Measurements from ENCODE around the gene CCNK.

The CCNK gene

GRCh38 chr14:99508896-99509629, 27.9 kb downstream of the CCNK start:
- Histone ChIP-seq H3K4ac (ENCODE audit: low read depth, low read length) (no peak overlapping the region), H2BK120ac (ENCODE audit: low read depth, low read length) (no peak overlapping the region), H3K79me2 (ENCODE audit: control insufficient read depth, insufficient read depth, low read length) (no peaks in the 10 kb centered on the region), H3K79me1 (ENCODE audit: low read length) (no peaks in the 10 kb centered on the region), H3K4me3 (ENCODE audit: low read length) (no peak overlapping the region), H3K27ac (ENCODE audit: low read depth, low read length) (no peak overlapping the region), H3K56ac (ENCODE audit: low read length) (no peak overlapping the region), H2BK15ac (replicated peaks; ENCODE audit: low read depth) (no peak overlapping the region), H3K36me3 (ENCODE audit: control insufficient read depth, insufficient read depth, low read length) (peaks cover 16% of the 10 kb centered on the region), H2AK5ac (ENCODE audit: low read length) (no peak overlapping the region), H3K4me1 (ENCODE audit: control insufficient read depth, low read depth, low read length) (no peaks in the 10 kb centered on the region), H4K5ac (ENCODE audit: low read length) (no peak overlapping the region), H3K23ac (ENCODE audit: low read length) (no peak overlapping the region), H3K27me3 (ENCODE audit: insufficient read depth, low read length, poor library complexity) (no peaks in the 10 kb centered on the region), H2BK5ac (ENCODE audit: low read length) (no peak overlapping the region), H3K18ac (ENCODE audit: low read length) (no peak overlapping the region), H3K4me2 (ENCODE audit: low read length) (no peak overlapping the region), H4K8ac (ENCODE audit: low read depth, low read length) (no peak overlapping the region), H3K9ac (ENCODE audit: low read length) (no peak overlapping the region)
- peak; percentile 40 for DNase-seq
- no CpG with 5 or more reads among the region's 23 CpGs for WGBS (ENCODE audit: extremely low coverage, insufficient coverage, low lambda C conversion rate)

GRCh38 chr14:99509871-99510555, 28.8 kb downstream of the CCNK start:
- Histone ChIP-seq H2BK5ac (ENCODE audit: low read length) (no peak overlapping the region), H4K8ac (ENCODE audit: low read depth, low read length) (no peak overlapping the region), H3K23ac (ENCODE audit: low read length) (no peak overlapping the region), H3K36me3 (ENCODE audit: control insufficient read depth, insufficient read depth, low read length) (peaks cover 12% of the 10 kb centered on the region), H3K79me1 (ENCODE audit: low read length) (no peaks in the 10 kb centered on the region), H3K4ac (ENCODE audit: low read depth, low read length) (no peak overlapping the region), H2BK15ac (replicated peaks; ENCODE audit: low read depth) (no peak overlapping the region), H3K4me2 (ENCODE audit: low read length) (no peak overlapping the region), H3K27ac (ENCODE audit: low read depth, low read length) (no peak overlapping the region), H3K79me2 (ENCODE audit: control insufficient read depth, insufficient read depth, low read length) (no peaks in the 10 kb centered on the region), H2AK5ac (ENCODE audit: low read length) (no peak overlapping the region), H3K9ac (ENCODE audit: low read length) (no peak overlapping the region), H3K4me1 (ENCODE audit: control insufficient read depth, low read depth, low read length) (no peaks in the 10 kb centered on the region), H4K5ac (ENCODE audit: low read length) (no peak overlapping the region), H3K4me3 (ENCODE audit: low read length) (no peak overlapping the region), H3K27me3 (ENCODE audit: insufficient read depth, low read length, poor library complexity) (no peaks in the 10 kb centered on the region), H3K18ac (ENCODE audit: low read length) (no peak overlapping the region), H2BK120ac (ENCODE audit: low read depth, low read length) (no peak overlapping the region), H3K56ac (ENCODE audit: low read length) (no peak overlapping the region)
- no peak for DNase-seq
- no CpG with 5 or more reads among the region's 27 CpGs for WGBS (ENCODE audit: extremely low coverage, insufficient coverage, low lambda C conversion rate)

DNA sequence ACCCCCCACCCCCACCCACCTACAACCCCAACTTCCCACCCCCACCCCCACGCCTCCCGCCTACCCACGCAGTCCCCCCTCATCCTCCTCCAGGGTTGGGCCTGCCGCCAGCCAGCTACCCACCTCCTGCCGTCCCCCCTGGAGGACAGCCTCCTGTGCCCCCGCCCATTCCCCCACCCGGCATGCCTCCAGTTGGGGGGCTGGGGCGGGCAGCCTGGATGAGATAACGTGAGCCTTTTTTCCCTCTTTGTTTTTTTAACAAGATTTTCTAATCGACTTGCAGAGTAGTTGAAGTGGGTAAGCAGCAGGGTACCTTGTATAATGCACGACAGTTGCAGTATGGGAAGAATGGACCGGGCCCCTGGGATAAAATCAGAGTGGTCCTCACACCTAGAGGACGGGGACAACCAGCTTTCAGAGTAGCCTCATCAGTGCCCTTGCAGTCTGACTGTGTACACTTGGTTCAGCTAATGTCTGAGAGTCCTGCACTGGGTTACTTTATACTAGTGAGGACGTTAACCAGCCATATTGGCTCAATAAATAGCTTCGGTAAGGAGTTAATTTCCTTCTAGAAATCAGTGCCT, 29.4 kb downstream of the CCNK start:
- no peak for DNase-seq
- Histone ChIP-seq H4K8ac (ENCODE audit: low read depth, low read length) (no peak overlapping the region), H3K79me2 (ENCODE audit: control insufficient read depth, insufficient read depth, low read length) (no peaks in the 10 kb centered on the region), H3K4me2 (ENCODE audit: low read length) (no peak overlapping the region), H2AK5ac (ENCODE audit: low read length) (no peak overlapping the region), H3K4me3 (ENCODE audit: low read length) (no peak overlapping the region), H2BK15ac (replicated peaks; ENCODE audit: low read depth) (no peak overlapping the region), H3K23ac (ENCODE audit: low read length) (no peak overlapping the region), H3K18ac (ENCODE audit: low read length) (no peak overlapping the region), H3K79me1 (ENCODE audit: low read length) (no peaks in the 10 kb centered on the region), H4K5ac (ENCODE audit: low read length) (no peak overlapping the region), H2BK5ac (ENCODE audit: low read length) (no peak overlapping the region), H3K36me3 (ENCODE audit: control insufficient read depth, insufficient read depth, low read length) (peaks cover 9% of the 10 kb centered on the region), H3K27me3 (ENCODE audit: insufficient read depth, low read length, poor library complexity) (no peaks in the 10 kb centered on the region), H3K9ac (ENCODE audit: low read length) (no peak overlapping the region), H3K27ac (ENCODE audit: low read depth, low read length) (no peak overlapping the region), H3K4me1 (ENCODE audit: control insufficient read depth, low read depth, low read length) (no peaks in the 10 kb centered on the region), H2BK120ac (ENCODE audit: low read depth, low read length) (no peak overlapping the region), H3K56ac (ENCODE audit: low read length) (no peak overlapping the region), H3K4ac (ENCODE audit: low read depth, low read length) (no peak overlapping the region)
- WGBS (ENCODE audit: extremely low coverage, insufficient coverage, low lambda C conversion rate) = no CpG with 5 or more reads among the region's 15 CpGs

DNA sequence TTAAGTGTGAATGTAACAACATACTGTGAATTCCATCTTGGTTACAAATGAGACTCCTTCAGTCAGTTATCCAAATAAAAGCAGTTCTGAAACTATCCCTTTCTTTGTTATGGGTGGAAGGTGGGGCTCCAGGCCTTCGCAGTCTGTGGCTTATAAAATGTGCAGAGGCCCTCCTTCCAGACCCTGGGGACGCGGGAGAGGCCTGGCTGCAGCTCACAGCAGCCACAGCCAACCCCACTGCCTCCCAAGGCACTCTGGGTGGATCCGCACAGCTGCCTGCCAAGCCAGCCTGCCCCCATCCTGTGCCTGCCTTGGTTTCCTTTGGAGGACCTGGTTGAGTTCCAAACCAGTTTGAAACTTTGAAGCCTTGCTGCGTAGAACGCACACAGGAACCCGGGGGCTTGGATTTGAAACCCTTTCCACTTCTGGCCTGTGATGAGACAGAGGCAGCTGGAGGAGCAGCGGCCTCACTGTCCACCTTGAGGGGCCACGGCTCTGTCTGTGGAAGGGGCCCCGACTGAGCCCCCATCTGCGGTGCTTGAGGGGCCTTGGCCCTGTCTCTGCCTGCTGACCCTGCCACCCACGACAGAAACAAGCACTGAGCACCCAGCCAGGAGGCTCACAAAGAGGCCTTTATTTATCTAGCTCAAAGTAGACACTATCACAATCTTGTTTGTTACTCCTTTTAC, 30.4 kb downstream of the CCNK start:
- Histone ChIP-seq H3K27ac (ENCODE audit: low read depth, low read length) (no peak overlapping the region), H2BK120ac (ENCODE audit: low read depth, low read length) (no peak overlapping the region), H3K4me3 (ENCODE audit: low read length) (no peak overlapping the region), H3K79me2 (ENCODE audit: control insufficient read depth, insufficient read depth, low read length) (no peaks in the 10 kb centered on the region), H3K27me3 (ENCODE audit: insufficient read depth, low read length, poor library complexity) (no peaks in the 10 kb centered on the region), H3K4me1 (ENCODE audit: control insufficient read depth, low read depth, low read length) (no peaks in the 10 kb centered on the region), H2AK5ac (ENCODE audit: low read length) (no peak overlapping the region), H3K36me3 (ENCODE audit: control insufficient read depth, insufficient read depth, low read length) (peaks cover 4% of the 10 kb centered on the region), H3K9ac (ENCODE audit: low read length) (no peak overlapping the region), H2BK5ac (ENCODE audit: low read length) (no peak overlapping the region), H3K79me1 (ENCODE audit: low read length) (no peaks in the 10 kb centered on the region), H3K18ac (ENCODE audit: low read length) (no peak overlapping the region), H3K4me2 (ENCODE audit: low read length) (no peak overlapping the region), H3K4ac (ENCODE audit: low read depth, low read length) (no peak overlapping the region), H2BK15ac (replicated peaks; ENCODE audit: low read depth) (no peak overlapping the region), H3K56ac (ENCODE audit: low read length) (no peak overlapping the region), H3K23ac (ENCODE audit: low read length) (no peak overlapping the region), H4K8ac (ENCODE audit: low read depth, low read length) (no peak overlapping the region), H4K5ac (ENCODE audit: low read length) (no peak overlapping the region)
- DNase-seq = no peak
- WGBS (ENCODE audit: extremely low coverage, insufficient coverage, low lambda C conversion rate) = no CpG with 5 or more reads among the region's 12 CpGs

- H3K79me2 ChIP-seq (ENCODE audit: control insufficient read depth, insufficient read depth, low read length) = no peaks in the 10 kb centered on the region
- H2AK5ac ChIP-seq (ENCODE audit: low read length) = no peak overlapping the region
- no peak overlapping the region for H3K9ac ChIP-seq (ENCODE audit: low read length)
- H3K27ac ChIP-seq (ENCODE audit: low read depth, low read length) = no peak overlapping the region
- no peaks in the 10 kb centered on the region for H3K27me3 ChIP-seq (ENCODE audit: insufficient read depth, low read length, poor library complexity)
- no peak overlapping the region for H2BK15ac ChIP-seq (replicated peaks; ENCODE audit: low read depth)
- no peak for DNase-seq
- peaks cover 2% of the 10 kb centered on the region for H3K36me3 ChIP-seq (ENCODE audit: control insufficient read depth, insufficient read depth, low read length)
- H4K8ac ChIP-seq (ENCODE audit: low read depth, low read length) = no peak overlapping the region
- no CpG with 5 or more reads among the region's 10 CpGs for WGBS (ENCODE audit: extremely low coverage, insufficient coverage, low lambda C conversion rate)
- no peaks in the 10 kb centered on the region for H3K79me1 ChIP-seq (ENCODE audit: low read length)
- H3K18ac ChIP-seq (ENCODE audit: low read length) = no peak overlapping the region
- H2BK120ac ChIP-seq (ENCODE audit: low read depth, low read length) = no peak overlapping the region
- H3K23ac ChIP-seq (ENCODE audit: low read length) = no peak overlapping the region
- H2BK5ac ChIP-seq (ENCODE audit: low read length) = no peak overlapping the region
- H3K56ac ChIP-seq (ENCODE audit: low read length) = no peak overlapping the region
- H3K4me3 ChIP-seq (ENCODE audit: low read length) = no peak overlapping the region
- no peak overlapping the region for H3K4ac ChIP-seq (ENCODE audit: low read depth, low read length)
- no peak overlapping the region for H3K4me2 ChIP-seq (ENCODE audit: low read length)
- no peak overlapping the region for H4K5ac ChIP-seq (ENCODE audit: low read length)
- no peaks in the 10 kb centered on the region for H3K4me1 ChIP-seq (ENCODE audit: control insufficient read depth, low read depth, low read length)
Observed at GRCh38 chr14:99512110-99512449, 30.9 kb downstream of the CCNK start.

Data from mesendoderm (in vitro differentiated cells).